H1 (cell line): ENCODE results near the gene OSBP. TPM values are rescaled to one million over a fixed set of nuclear protein-coding genes. Genes with fewer than 3 reads are reported as not detected.

Experiments used
- CTCF ChIA-PET: fragments of 300-600 bp; sonication (Branson Sonifier 250); formaldehyde crosslinking; loops from one replicate; lab custom pipeline; 2021; ENCODE audit not compliant: partially characterized antibody; lab: Charles Lee
- POLR2A ChIA-PET: fragments of 300-600 bp; sonication (Branson Sonifier 250); formaldehyde crosslinking; loops from one replicate; lab custom pipeline; 2021; ENCODE audit warnings: inconsistent platforms; ENCODE audit not compliant: partially characterized antibody; lab: Charles Lee
- DNase-seq, 2 experiments: peaks; one replicate each; pipeline versions ENCODE4 v3.0.0 to v3.0.0-alpha.2; 2010 to 2022; ENCODE audit warnings: low spot score in 2 of 2, low read depth in 1 of 2, mixed read lengths in 1 of 2
- FAIRE-seq: peaks from 2 replicates; lab custom pipeline; 2011; peaks lifted over from hg19 to GRCh38; lab: Jason Lieb, UNC
- H2AFZ ChIP-seq: 2 replicates; pipeline ENCODE4 v1.8.1; 2012; ENCODE audit warnings: low read length, inconsistent platforms
- H2AK5ac ChIP-seq: 2 replicates; pipeline ENCODE4 v1.6.1; 2013; ENCODE audit warnings: low read depth, low read length
- H2BK120ac ChIP-seq: replicated peaks from 2 replicates; pipeline ENCODE3; 2013; ENCODE audit warnings: low read depth, low read length, inconsistent platforms
- H2BK12ac ChIP-seq: 2 replicates; pipeline ENCODE4 v1.6.1; 2013; ENCODE audit warnings: low read depth, low read length
- H2BK15ac ChIP-seq: 2 replicates; pipeline ENCODE4 v1.6.1; 2013; ENCODE audit warnings: low read length
- H2BK20ac ChIP-seq: 2 replicates; pipeline ENCODE4 v1.6.1; 2013; ENCODE audit warnings: low read length
- H2BK5ac ChIP-seq: 2 replicates; pipeline ENCODE4 v1.6.1; 2013; ENCODE audit warnings: low read depth, low read length
- H3K14ac ChIP-seq: 2 replicates; pipeline ENCODE4 v1.6.1; 2013; ENCODE audit warnings: inconsistent platforms; ENCODE audit not compliant: insufficient read length
- H3K18ac ChIP-seq: 2 replicates; pipeline ENCODE4 v1.6.1; 2013; ENCODE audit warnings: low read length; ENCODE audit errors: extremely low read depth
- H3K23ac ChIP-seq: 2 replicates; pipeline ENCODE4 v1.6.1; 2013; ENCODE audit warnings: inconsistent platforms; ENCODE audit not compliant: insufficient read length
- H3K23me2 ChIP-seq: 2 replicates; pipeline ENCODE4 v1.6.1; 2013; ENCODE audit warnings: low read depth, low read length
- H3K27ac ChIP-seq: 2 replicates; pipeline ENCODE4 v1.6.1; 2011; ENCODE audit warnings: low read depth, low read length, inconsistent platforms
- H3K27me3 ChIP-seq, 4 experiments: replicated peaks in 1 of 4; 1 replicate in 1 of 4; 2 replicates in 3 of 4; pipeline versions ENCODE4 v1.6.1 to v1.8.1; 2011 to 2013; ENCODE audit warnings: low read length in 3 of 4, mild to moderate bottlenecking in 3 of 4, inconsistent platforms in 2 of 4, mixed read lengths in 2 of 4, moderate library complexity in 1 of 4; ENCODE audit not compliant: control insufficient read depth in 3 of 4, insufficient read depth in 3 of 4; ENCODE audit errors: extremely low read depth in 1 of 4
- H3K36me3 ChIP-seq, 4 experiments: 2 replicates each; pipeline versions ENCODE4 v1.6.1 to v1.8.1; 2011 to 2013; ENCODE audit warnings: mild to moderate bottlenecking in 4 of 4, low read length in 3 of 4, moderate library complexity in 2 of 4, control low read depth in 1 of 4, inconsistent platforms in 1 of 4; ENCODE audit not compliant: insufficient read depth in 4 of 4, control insufficient read depth in 2 of 4
- H3K4ac ChIP-seq: replicated peaks from 2 replicates; pipeline ENCODE3; 2013; ENCODE audit warnings: low read length, low read depth, mixed read lengths, inconsistent platforms; ENCODE audit not compliant: insufficient read length
- H3K4me1 ChIP-seq, 4 experiments: replicated peaks in 1 of 4; 1 replicate in 1 of 4; 2 replicates in 3 of 4; pipeline versions ENCODE4 v1.6.1 to v1.8.1; 2011 to 2013; ENCODE audit warnings: low read length in 3 of 4, inconsistent platforms in 2 of 4, mixed read lengths in 1 of 4; ENCODE audit not compliant: insufficient read depth in 4 of 4, control insufficient read depth in 3 of 4
- H3K4me2 ChIP-seq, 2 experiments: 2 replicates each; pipeline versions ENCODE4 v1.6.1 to v1.8.1; 2011 to 2013; ENCODE audit warnings: low read depth in 2 of 2, low read length in 2 of 2, control low read depth in 1 of 2, inconsistent platforms in 1 of 2, mild to moderate bottlenecking in 1 of 2; ENCODE audit not compliant: insufficient read depth in 1 of 2
- H3K4me3 ChIP-seq, 4 experiments: fragments of 200-600, 300-600 bp in 1 of 4; sonication (generic), shearing (Covaris generic), sonication (Bioruptor Twin) in 1 of 4; 2 replicates each; pipeline versions ENCODE4 v1.5.1 to v1.8.1; 2011 to 2016; ENCODE audit warnings: low read length in 4 of 4, low read depth in 3 of 4, control low read depth in 2 of 4, inconsistent platforms in 2 of 4, mild to moderate bottlenecking in 2 of 4, mixed read lengths in 1 of 4, moderate library complexity in 1 of 4; ENCODE audit not compliant: insufficient read depth in 2 of 4; ENCODE audit errors: extremely low read depth in 1 of 4
- H3K56ac ChIP-seq: replicated peaks from 2 replicates; pipeline ENCODE3; 2013; ENCODE audit warnings: low read depth, mild to moderate bottlenecking, mixed read lengths, low read length, inconsistent platforms; ENCODE audit not compliant: insufficient read length
- H3K79me1 ChIP-seq: 2 replicates; pipeline ENCODE4 v1.6.1; 2013; ENCODE audit warnings: low read depth, low read length, control low read depth
- H3K79me2 ChIP-seq, 2 experiments: 2 replicates each; pipeline versions ENCODE4 v1.6.1 to v1.8.1; 2012 to 2013; ENCODE audit warnings: low read length in 2 of 2, mild to moderate bottlenecking in 2 of 2, inconsistent platforms in 1 of 2; ENCODE audit not compliant: insufficient read depth in 2 of 2, control insufficient read depth in 1 of 2
- H3K9ac ChIP-seq, 4 experiments: replicated peaks in 1 of 4; 1 replicate in 1 of 4; 2 replicates in 3 of 4; pipeline versions ENCODE4 v1.6.1 to v1.8.1; 2011 to 2013; ENCODE audit warnings: low read depth in 3 of 4, low read length in 3 of 4, control low read depth in 2 of 4, mild to moderate bottlenecking in 2 of 4, moderate library complexity in 2 of 4, inconsistent platforms in 1 of 4; ENCODE audit errors: extremely low read depth in 1 of 4
- H3K9me3 ChIP-seq, 2 experiments: 2 replicates each; pipeline versions ENCODE4 v1.6.1 to v1.8.1; 2012 to 2013; ENCODE audit warnings: mild to moderate bottlenecking in 2 of 2, moderate library complexity in 2 of 2, control low read depth in 1 of 2, inconsistent platforms in 1 of 2, low read depth in 1 of 2, low read length in 1 of 2, mixed read lengths in 1 of 2; ENCODE audit not compliant: insufficient read depth in 2 of 2
- H4K20me1 ChIP-seq, 2 experiments: replicated peaks in 1 of 2; 2 replicates each; pipeline versions ENCODE3 to v1.8.1; 2011 to 2013; ENCODE audit warnings: inconsistent platforms in 2 of 2, low read length in 2 of 2, mild to moderate bottlenecking in 1 of 2; ENCODE audit not compliant: insufficient read depth in 2 of 2, control insufficient read depth in 1 of 2
- H4K5ac ChIP-seq: 2 replicates; pipeline ENCODE4 v1.6.1; 2013; ENCODE audit warnings: low read length, low read depth, mixed read lengths, inconsistent platforms; ENCODE audit not compliant: insufficient read length
- H4K8ac ChIP-seq: 2 replicates; pipeline ENCODE4 v1.8.0; 2013; ENCODE audit warnings: mild to moderate bottlenecking, moderate library complexity, low read length, inconsistent platforms; ENCODE audit not compliant: insufficient read depth; ENCODE audit errors: extremely low read depth
- H4K91ac ChIP-seq: replicated peaks from 2 replicates; pipeline ENCODE3; 2013; ENCODE audit warnings: low read length, mixed read lengths, inconsistent platforms; ENCODE audit not compliant: insufficient read length
- BCL11A ChIP-seq, 2 experiments: IDR thresholded peaks; one replicate each; pipeline ENCODE4 v1.6.1; 2011; ENCODE audit warnings: low read depth in 2 of 2, low read length in 2 of 2, mild to moderate bottlenecking in 2 of 2
- MAFK ChIP-seq: IDR thresholded peaks from 2 replicates; pipeline ENCODE4 v1.6.1; 2012; ENCODE audit warnings: low read depth, mild to moderate bottlenecking, improper control_type of control experiment, low read length
- SAP30 ChIP-seq: fragments of 300-600 bp; sonication (generic); IDR thresholded peaks from 2 replicates; pipeline ENCODE4 v1.7.1; 2012; ENCODE audit warnings: low read length, moderate library complexity, mild to moderate bottlenecking, inconsistent platforms; ENCODE audit not compliant: insufficient read depth, insufficient replicate concordance
- TAF1 ChIP-seq: IDR thresholded peaks from 2 replicates; pipeline ENCODE4 v1.6.1; 2011; ENCODE audit warnings: mild to moderate bottlenecking, low read depth, low read length
- ZNF274 ChIP-seq: IDR thresholded peaks from 2 replicates; pipeline ENCODE4 v1.7.0; 2012; ENCODE audit warnings: low read length, borderline replicate concordance; ENCODE audit errors: extremely low read depth
- WGBS, 2 experiments: shearing (Covaris generic) in 1 of 2; methylation state at CpG; one replicate each; pipeline versions ENCODE4 v1.1.6 to v1.1.7; 2013 to 2015; ENCODE audit warnings: low lambda C conversion rate in 2 of 2, mixed read lengths in 2 of 2, inconsistent platforms in 1 of 2, low coverage in 1 of 2, missing lambda C conversion rate in 1 of 2; ENCODE audit not compliant: insufficient replicate concordance in 2 of 2, insufficient coverage in 1 of 2, insufficient read length in 1 of 2; ENCODE audit errors: extremely low coverage in 1 of 2, missing lambda C conversion rate in 1 of 2; 5-methylcytosine and 5-hydroxymethylcytosine counted together
- polyA plus RNA-seq, 7 experiments: library from polyadenylated mRNA; depleted of rRNA in 3 of 7; stranded (reverse) in 5 of 7; unstranded in 2 of 7; fragments of >200 nt in 5 of 7; fragments of 200-250 nt in 2 of 7; gene quantifications; 1 replicate in 5 of 7; 2 replicates in 1 of 7; 4 replicates in 1 of 7; pipeline versions ENCODE4 v1.2.1 to v1.2.3, GENCODE V29; 2011 to 2013; ENCODE audit warnings: missing spikeins in 2 of 7, mixed read lengths in 2 of 7
- total RNA-seq: library from RNA; stranded (reverse); fragmentation: NEBNext Ultra II Directional; extraction: Animal tissue kit (Norgen Biotek cat#: 25700); gene quantifications from 2 replicates; pipeline ENCODE4 v1.2.1, GENCODE V29; 2021
- TF ChIP-seq, protein P1 (sequence below): IDR thresholded peaks from 2 replicates; pipeline ENCODE4 v1.6.1; 2012; ENCODE audit warnings: inconsistent platforms

Gene OSBP
- total and polyA plus RNA-seq, 2 of the 8 experiments (the other 6 are each of a cell fraction or from before 2014, with no cell fraction given) = 13.2 to 43.1 TPM

- Histone ChIP-seq H3K9ac (no peak overlapping the region), H3K4ac (no peak overlapping the region), H2BK12ac (no peak overlapping the region), H3K4me1 (no peaks in the 10 kb centered on the region; a peak in 1 of 7 replicates), H3K14ac (no peak overlapping the region), H4K5ac (no peak overlapping the region), H4K91ac (no peak overlapping the region), H2BK5ac (no peak overlapping the region), H3K56ac (no peak overlapping the region), H3K23ac (no peak overlapping the region), H2BK120ac (no peak overlapping the region), H3K9me3 (no peaks in the 10 kb centered on the region), H3K23me2 (no peaks in the 10 kb centered on the region), H3K36me3 (no peaks in the 10 kb centered on the region), H4K8ac (no peak overlapping the region), H2AK5ac (no peak overlapping the region), H3K4me3 (no peak overlapping the region), H4K20me1 (no peaks in the 10 kb centered on the region), H3K79me1 (no peaks in the 10 kb centered on the region), H3K27me3 (no peaks in the 10 kb centered on the region), H3K79me2 (no peaks in the 10 kb centered on the region), H2BK20ac (no peak overlapping the region), H3K4me2 (no peak overlapping the region), H2BK15ac (no peak overlapping the region)
- CTCF ChIA-PET = interaction anchor here (1.0 to 1.1 kb wide), 2 partner anchors 15 to 153 kb away, joined by 4 read pairs; no protein-coding TSS in a partner anchor
- POLR2A ChIA-PET = no interaction called here
- no peak for DNase-seq
- FAIRE-seq = no peak
- TF ChIP-seq BCL11A (IDR thresholded peaks at IDR 0.05; ENCODE audit: low read depth in 2 of 2, low read length in 2 of 2) (no peak), SAP30 (no peak), TAF1 (no peak), MAFK (no peak), ZNF274 (no peak)
- TF ChIP-seq, protein P1, sequence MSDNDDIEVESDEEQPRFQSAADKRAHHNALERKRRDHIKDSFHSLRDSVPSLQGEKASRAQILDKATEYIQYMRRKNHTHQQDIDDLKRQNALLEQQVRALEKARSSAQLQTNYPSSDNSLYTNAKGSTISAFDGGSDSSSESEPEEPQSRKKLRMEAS = no peak
- TF ChIP-seq, all 59 proteins: peak for 0
- Histone ChIP-seq H2AFZ (no peak overlapping the region), H3K27ac (no peak overlapping the region), H3K18ac (no peak overlapping the region)
- 95% methylated on average over 1 of the region's 1 CpG; no CpG with 5 or more reads in 1 of the 2 experiments for WGBS, 2 experiments
These were observed 80.9 kb downstream of the OSBP start for GRCh38 chr11:59534676-59535075.
